Endodermal cell (in vitro differentiated cells): ENCODE results near the gene LUC7L. TPM values are rescaled to one million over a fixed set of nuclear protein-coding genes. Genes with fewer than 3 reads are reported as not detected.

ENCODE experiments used
- DNase-seq: peaks from one replicate; pipeline ENCODE4 v3.0.0-alpha.2; 2017
- H3K27ac ChIP-seq: 2 replicates; pipeline ENCODE4 v1.5.1; 2013; ENCODE audit warnings: mild to moderate bottlenecking, low read depth, low read length, moderate library complexity
- H3K27me3 ChIP-seq: 2 replicates; pipeline ENCODE4 v1.6.1; 2013; ENCODE audit warnings: mild to moderate bottlenecking, low read length, moderate library complexity; ENCODE audit not compliant: insufficient read depth, control insufficient read depth, poor library complexity, severe bottlenecking
- H3K36me3 ChIP-seq: 2 replicates; pipeline ENCODE4 v1.7.0; 2013; ENCODE audit warnings: mild to moderate bottlenecking, low read length, moderate library complexity; ENCODE audit not compliant: control insufficient read depth, insufficient read depth
- H3K4me1 ChIP-seq: one replicate; pipeline ENCODE4 v1.7.0; 2013; ENCODE audit warnings: low read length; ENCODE audit not compliant: control insufficient read depth, insufficient read depth
- H3K4me3 ChIP-seq: 2 replicates; pipeline ENCODE4 v1.5.1; 2013; ENCODE audit warnings: mild to moderate bottlenecking, low read length, moderate library complexity
- H3K9ac ChIP-seq: 2 replicates; pipeline ENCODE4 v1.6.1; 2013; ENCODE audit warnings: mild to moderate bottlenecking, low read length, moderate library complexity; ENCODE audit not compliant: poor library complexity, severe bottlenecking; ENCODE audit errors: extremely low read depth
- H3K9me3 ChIP-seq: 2 replicates; pipeline ENCODE4 v1.6.1; 2013; ENCODE audit warnings: mild to moderate bottlenecking, low read length, moderate library complexity; ENCODE audit not compliant: control insufficient read depth
- H3K27ac Mint-ChIP-seq: 2 replicates; pipeline ENCODE4 v1.8.0; 2020; ENCODE audit warnings: mixed read lengths
- H3K27me3 Mint-ChIP-seq: 2 replicates; pipeline ENCODE4 v1.8.0; 2021; ENCODE audit warnings: mild to moderate bottlenecking, mixed read lengths; ENCODE audit not compliant: insufficient read depth
- H3K36me3 Mint-ChIP-seq: 2 replicates; pipeline ENCODE4 v1.8.0; 2020; ENCODE audit warnings: low read depth, mixed read lengths
- H3K4me1 Mint-ChIP-seq: 2 replicates; pipeline ENCODE4 v1.8.0; 2020; ENCODE audit warnings: mixed read lengths
- H3K4me3 Mint-ChIP-seq: 2 replicates; pipeline ENCODE4 v1.8.0; 2020; ENCODE audit warnings: mild to moderate bottlenecking, moderate library complexity, mixed read lengths
- H3K9me3 Mint-ChIP-seq: 2 replicates; pipeline ENCODE4 v1.8.0; 2020; ENCODE audit warnings: mild to moderate bottlenecking, mixed read lengths
- CTCF ChIP-seq: fragments of 200-600 bp; sonication (generic); conservative IDR thresholded peaks from 2 replicates; pipeline ENCODE4 v1.5.0; 2021; ENCODE audit warnings: antibody characterized with exemption, mild to moderate bottlenecking
- WGBS, 2 experiments: methylation state at CpG; one replicate each; pipeline versions ENCODE4 v1.1.5 to v1.1.7; 2013; ENCODE audit warnings: missing lambda C conversion rate in 2 of 2, mixed read lengths in 1 of 2; ENCODE audit not compliant: insufficient coverage in 1 of 2, insufficient read length in 1 of 2; 5-methylcytosine and 5-hydroxymethylcytosine counted together
- total RNA-seq, 2 donors: library from RNA; stranded (reverse); fragmentation: NEBNext Ultra II Directional in 1 of 2; extraction: Animal tissue kit (Norgen Biotek cat#: 25700) in 1 of 2; gene quantifications; 2 replicates in 1 of 2; 3 replicates in 1 of 2; pipeline ENCODE4 v1.2.1, GENCODE V29; 2021

LUC7L gene
- total RNA-seq, 2 donors from 2014 or later = 130 to 151 TPM

DNA sequence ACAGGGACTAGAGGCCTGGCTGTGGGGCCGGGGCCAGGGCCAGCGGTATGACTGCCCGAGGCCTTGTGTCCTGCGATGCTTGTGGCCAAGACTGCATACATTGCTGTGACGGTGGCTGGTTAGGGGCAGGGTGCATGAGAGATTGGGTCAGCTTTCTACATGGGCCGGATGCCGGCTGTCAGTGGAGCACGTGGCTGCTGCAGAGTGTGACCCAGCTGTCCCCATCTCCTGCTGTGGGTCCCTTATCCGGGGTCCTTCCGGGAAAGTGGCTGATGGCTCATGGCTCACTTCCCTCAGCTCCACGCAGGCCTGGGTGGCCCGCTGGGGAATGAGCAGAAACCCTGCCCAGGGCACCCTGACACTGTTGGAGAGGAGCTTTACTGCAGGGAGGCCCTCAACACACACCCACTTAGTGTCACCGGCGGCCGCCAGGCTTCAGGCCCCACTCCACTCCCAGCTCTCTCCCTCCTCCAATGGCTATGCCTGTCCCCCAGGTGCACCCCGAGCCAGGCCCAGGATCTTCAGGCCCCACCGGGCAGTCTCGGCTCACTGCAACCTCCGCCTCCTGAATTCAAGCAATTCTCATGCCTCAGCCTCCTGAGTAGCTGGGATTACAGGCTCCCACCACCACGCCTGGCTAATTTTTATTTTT is 47.3 kb upstream of the LUC7L start:
- Histone ChIP-seq H3K9ac (no peak overlapping the region), H3K4me3 (no peak overlapping the region), H3K36me3 (no peaks in the 10 kb centered on the region), H3K4me1 (no peaks in the 10 kb centered on the region), H3K27me3 (peaks cover 27% of the 10 kb centered on the region), H3K9me3 (no peaks in the 10 kb centered on the region), H3K27ac (no peak overlapping the region)
- Mint-ChIP-seq H3K36me3 (no peaks in the 10 kb centered on the region), H3K4me1 (no peaks in the 10 kb centered on the region), H3K9me3 (no peaks in the 10 kb centered on the region), H3K27me3 (peaks cover 29% of the 10 kb centered on the region), H3K27ac (no peak overlapping the region), H3K4me3 (peak overlapping the region; percentile 52)
- no peak for TF ChIP-seq CTCF
- 82 to 93% methylated on average over 14 to 20 of the region's 20 CpGs for WGBS, 2 experiments
- no peak for DNase-seq

GRCh38 chr16:275786-276232 is 46.6 kb upstream of the LUC7L start, which contains the start of gene RGS11:
TSS of gene RGS11 (minus strand) at chr16:275944. CDS start at chr16:275911, 33 bp downstream.
- Histone ChIP-seq H3K27ac (no peak within 1 kb of the TSS), H3K36me3 (no peaks in the 10 kb centered on the region), H3K9ac (no peak within 1 kb of the TSS), H3K4me3 (no peak within 1 kb of the TSS), H3K9me3 (no peaks in the 10 kb centered on the region), H3K4me1 (no peaks in the 10 kb centered on the region), H3K27me3 (peaks cover 27% of the 10 kb centered on the region)
- no peak within 1 kb of the TSS for H3K27ac Mint-ChIP-seq
- TF ChIP-seq CTCF = no peak
- peaks cover 29% of the 10 kb centered on the region for H3K27me3 Mint-ChIP-seq
- DNase-seq = no peak
- no peaks in the 10 kb centered on the region for H3K4me1 Mint-ChIP-seq
- H3K9me3 Mint-ChIP-seq = no peaks in the 10 kb centered on the region
- peak within 1 kb of the TSS; percentile 52 for H3K4me3 Mint-ChIP-seq
- 12% methylated on average over 56 of the region's 56 CpGs; no CpG with 5 or more reads in 1 of the 2 experiments for whole genome bisulfite sequencing, 2 experiments
- no peaks in the 10 kb centered on the region for H3K36me3 Mint-ChIP-seq

DNA sequence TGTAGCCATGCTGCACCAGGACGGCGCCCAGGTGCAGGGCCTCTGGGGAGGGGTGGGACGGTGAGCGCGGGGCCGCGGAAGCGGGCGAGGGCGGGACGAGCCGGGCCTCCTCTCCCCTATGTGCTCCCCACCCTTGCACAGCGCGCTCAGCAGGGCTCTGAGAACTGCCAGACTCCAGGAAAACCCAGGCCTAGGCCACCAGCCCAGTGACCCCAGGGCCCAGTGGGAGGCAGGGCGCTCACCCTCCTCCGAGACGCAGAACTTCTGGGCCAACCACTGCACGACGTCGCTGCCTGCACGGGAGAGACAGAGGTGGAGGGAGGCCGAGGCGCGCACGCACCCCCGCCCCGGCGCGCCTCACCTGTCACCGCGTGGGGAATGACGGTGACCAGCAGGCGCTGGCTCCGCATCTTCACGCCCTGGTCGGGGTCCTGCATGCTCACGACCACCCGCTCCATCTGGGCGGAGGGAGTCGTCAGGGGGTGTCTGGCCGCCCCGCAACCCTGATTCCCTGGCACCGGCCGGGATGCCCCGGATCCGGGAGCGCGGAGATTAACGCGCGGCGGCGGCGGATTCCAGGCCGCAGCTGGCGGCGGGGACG is 45.9 kb upstream of the LUC7L start:
- no peak for TF ChIP-seq CTCF
- H3K4me3 ChIP-seq = no peak overlapping the region
- H3K9me3 Mint-ChIP-seq = no peaks in the 10 kb centered on the region
- 6 to 11% methylated on average over 22 to 58 of the region's 58 CpGs for WGBS, 2 experiments
- peaks cover 27% of the 10 kb centered on the region for H3K27me3 ChIP-seq
- H3K4me1 ChIP-seq = no peaks in the 10 kb centered on the region
- H3K27me3 Mint-ChIP-seq = peaks cover 29% of the 10 kb centered on the region
- peak; percentile 79 for DNase-seq
- H3K36me3 ChIP-seq = no peaks in the 10 kb centered on the region
- H3K9ac ChIP-seq = no peak overlapping the region
- H3K27ac Mint-ChIP-seq = no peak overlapping the region
- H3K36me3 Mint-ChIP-seq = no peaks in the 10 kb centered on the region
- no peaks in the 10 kb centered on the region for H3K4me1 Mint-ChIP-seq
- H3K27ac ChIP-seq = no peak overlapping the region
- no peaks in the 10 kb centered on the region for H3K9me3 ChIP-seq
- H3K4me3 Mint-ChIP-seq = peak overlapping the region; percentile 51
